Endothelial cell of umbilical vein (primary cell): ENCODE results near the gene PLEKHG4B. TPM values are rescaled to one million over a fixed set of nuclear protein-coding genes. Genes with fewer than 3 reads are reported as not detected.
"Not testable (repeated sequence)": the region's sequence is repeated elsewhere in the genome, so short reads cannot be mapped to it uniquely, and the experiment has no call there.

Experiments
- BruUV-seq: library from RNA; stranded (reverse); fragments of 400-500 nt; replicated peaks from 2 replicates; lab custom pipeline; 2021; lab: Mats Ljungman, UMichigan
- CTCF ChIA-PET: fragments of 300-600, 350-600 bp; sonication (Branson Sonifier 250); formaldehyde crosslinking; loops from one replicate; lab custom pipeline; 2021; ENCODE audit warnings: antibody characterized with exemption, inconsistent platforms; lab: Charles Lee
- POLR2A ChIA-PET: fragments of 300-600, 350-600 bp; sonication (Branson Sonifier 250); formaldehyde crosslinking; loops from one replicate; lab custom pipeline; 2021; ENCODE audit warnings: antibody characterized with exemption, inconsistent platforms; lab: Charles Lee
- DNase-seq: peaks from one replicate; pipeline ENCODE4 v3.0.0-alpha.2; 2011; ENCODE audit warnings: low read depth, low spot score
- FAIRE-seq: peaks from 2 replicates; lab custom pipeline; 2011; peaks lifted over from hg19 to GRCh38; lab: Jason Lieb, UNC
- H2AFZ ChIP-seq: 2 replicates; pipeline ENCODE4 v1.6.0; 2012; ENCODE audit warnings: low read depth, low read length, control low read depth, inconsistent platforms
- H3K27ac ChIP-seq: 2 replicates; pipeline ENCODE4 v1.5.1; 2011; ENCODE audit warnings: low read depth, mild to moderate bottlenecking, control low read depth, low read length, moderate library complexity; ENCODE audit not compliant: insufficient read depth
- H3K27me3 ChIP-seq, 2 experiments: 2 replicates each; pipeline versions ENCODE4 v1.6.0 to v1.6.1; 2011; ENCODE audit warnings: low read length in 2 of 2, mixed read lengths in 1 of 2; ENCODE audit not compliant: control insufficient read depth in 2 of 2, insufficient read depth in 2 of 2
- H3K36me3 ChIP-seq, 2 experiments: 2 replicates in 1 of 2; 3 replicates in 1 of 2; pipeline ENCODE4 v1.5.1; 2011; ENCODE audit warnings: low read length in 2 of 2, mild to moderate bottlenecking in 1 of 2, moderate library complexity in 1 of 2; ENCODE audit not compliant: control insufficient read depth in 2 of 2, insufficient read depth in 2 of 2; ENCODE audit errors: extremely low read depth in 1 of 2
- H3K4me1 ChIP-seq: 3 replicates; pipeline ENCODE4 v1.5.1; 2011; ENCODE audit warnings: mild to moderate bottlenecking, low read length; ENCODE audit not compliant: control insufficient read depth, insufficient read depth; ENCODE audit errors: extremely low read depth
- H3K4me2 ChIP-seq: 2 replicates; pipeline ENCODE4 v1.6.1; 2011; ENCODE audit warnings: low read length, control low read depth, mixed read lengths; ENCODE audit not compliant: insufficient read depth
- H3K4me3 ChIP-seq, 3 experiments: fragments of 200-600 bp in 1 of 3; sonication (generic), shearing (Covaris generic) in 1 of 3; replicated peaks in 1 of 3; 2 replicates each; pipeline ENCODE4 v1.5.1; 2011 to 2016; ENCODE audit warnings: control low read depth in 3 of 3, low read length in 3 of 3, mild to moderate bottlenecking in 2 of 3, inconsistent platforms in 1 of 3, low read depth in 1 of 3, moderate library complexity in 1 of 3; ENCODE audit not compliant: insufficient read depth in 1 of 3
- H3K79me2 ChIP-seq: 2 replicates; pipeline ENCODE4 v1.6.0; 2012; ENCODE audit warnings: low read length, inconsistent platforms; ENCODE audit not compliant: control insufficient read depth, insufficient read depth
- H3K9ac ChIP-seq: replicated peaks from 2 replicates; pipeline ENCODE3; 2011; ENCODE audit warnings: low read length, control low read depth; ENCODE audit not compliant: insufficient read depth; ENCODE audit errors: extremely low read depth
- H3K9me1 ChIP-seq: replicated peaks from 3 replicates; pipeline ENCODE4 v1.6.0; 2011; ENCODE audit warnings: mild to moderate bottlenecking, low read length; ENCODE audit not compliant: control insufficient read depth, insufficient read depth; ENCODE audit errors: extremely low read depth
- H3K9me3 ChIP-seq: replicated peaks from 2 replicates; pipeline ENCODE4 v1.5.1; 2012; ENCODE audit warnings: low read length, inconsistent platforms; ENCODE audit not compliant: control insufficient read depth, insufficient read depth
- H4K20me1 ChIP-seq: replicated peaks from 2 replicates; pipeline ENCODE3; 2011; ENCODE audit warnings: mild to moderate bottlenecking, low read length; ENCODE audit not compliant: control insufficient read depth, insufficient read depth; ENCODE audit errors: extremely low read depth
- EZH2 ChIP-seq: IDR thresholded peaks from 2 replicates; pipeline ENCODE4 v1.6.1; 2012; ENCODE audit warnings: borderline replicate concordance, low read depth, mild to moderate bottlenecking, moderate library complexity, low read length, inconsistent platforms; ENCODE audit not compliant: severe bottlenecking
- FOS ChIP-seq: IDR thresholded peaks from 2 replicates; pipeline ENCODE4 v1.6.1; 2011; ENCODE audit warnings: mild to moderate bottlenecking, low read length, moderate library complexity, borderline replicate concordance; ENCODE audit not compliant: insufficient read depth
- GATA2 ChIP-seq: IDR thresholded peaks from 2 replicates; pipeline ENCODE4 v1.7.0; 2011; ENCODE audit warnings: low read depth, mild to moderate bottlenecking, moderate library complexity, mixed read lengths, low read length; ENCODE audit not compliant: insufficient read length, insufficient read depth
- JUN ChIP-seq: IDR thresholded peaks from 2 replicates; pipeline ENCODE4 v1.6.1; 2011; ENCODE audit warnings: borderline replicate concordance, low read depth; ENCODE audit not compliant: insufficient read length, insufficient read depth
- MAX ChIP-seq: IDR thresholded peaks from 2 replicates; pipeline ENCODE4 v1.6.1; 2011; ENCODE audit not compliant: insufficient read depth, insufficient read length
- MYC ChIP-seq: IDR thresholded peaks from one replicate; pipeline ENCODE4 v1.6.1; 2011; ENCODE audit warnings: mild to moderate bottlenecking, low read depth, low read length
- POLR2A ChIP-seq: IDR thresholded peaks from 2 replicates; pipeline ENCODE4 v1.6.1; 2012; ENCODE audit warnings: low read depth, mild to moderate bottlenecking, control low read depth, low read length
- POLR2AphosphoS5 ChIP-seq: IDR thresholded peaks from 2 replicates; pipeline ENCODE4 v1.6.1; 2012; ENCODE audit warnings: low read depth, mild to moderate bottlenecking, control low read depth, low read length, moderate library complexity; ENCODE audit not compliant: insufficient read depth
- dilution Hi-C: fragments of 300-500 bp; cut with MboI; formaldehyde crosslinking; loops from one replicate; pipeline ENCODE4 v1.15.0; 2019; ENCODE audit warnings: low sequenced_read_pairs; ENCODE audit not compliant: extremely low pct_ligation_motif_present
- intact Hi-C: fragments of 100-400 bp; cut with micrococcal nuclease; formaldehyde crosslinking; loops from one replicate; pipeline ENCODE4 v1.10.0; 2022
- polyA plus RNA-seq, 4 experiments: library from polyadenylated mRNA; depleted of rRNA in 3 of 4; stranded (reverse) in 3 of 4; unstranded in 1 of 4; fragments of >200 nt; gene quantifications; 2 replicates each; pipeline versions ENCODE4 v1.2.1 to v1.2.3, GENCODE V29; 2011 to 2012; ENCODE audit warnings: missing spikeins in 1 of 4
- total RNA-seq: library from RNA; stranded (reverse); gene quantifications from 2 replicates; pipeline ENCODE4 v1.2.3, GENCODE V29; 2021
- TF ChIP-seq, protein P1 (sequence below), 2 donors: IDR thresholded peaks; 1 replicate in 1 of 2; 2 replicates in 1 of 2; pipeline ENCODE4 v1.5.1; 2011; ENCODE audit warnings: low read length in 2 of 2, mild to moderate bottlenecking in 2 of 2, moderate library complexity in 2 of 2, control low read depth in 1 of 2, inconsistent platforms in 1 of 2, low read depth in 1 of 2; ENCODE audit not compliant: insufficient read depth in 1 of 2; ENCODE audit errors: extremely low read depth in 1 of 2

PLEKHG4B gene
- total and polyA plus RNA-seq, 2 donors (not counting 3 experiments of a cell fraction or from before 2014, with no cell fraction given): not detected

DNA sequence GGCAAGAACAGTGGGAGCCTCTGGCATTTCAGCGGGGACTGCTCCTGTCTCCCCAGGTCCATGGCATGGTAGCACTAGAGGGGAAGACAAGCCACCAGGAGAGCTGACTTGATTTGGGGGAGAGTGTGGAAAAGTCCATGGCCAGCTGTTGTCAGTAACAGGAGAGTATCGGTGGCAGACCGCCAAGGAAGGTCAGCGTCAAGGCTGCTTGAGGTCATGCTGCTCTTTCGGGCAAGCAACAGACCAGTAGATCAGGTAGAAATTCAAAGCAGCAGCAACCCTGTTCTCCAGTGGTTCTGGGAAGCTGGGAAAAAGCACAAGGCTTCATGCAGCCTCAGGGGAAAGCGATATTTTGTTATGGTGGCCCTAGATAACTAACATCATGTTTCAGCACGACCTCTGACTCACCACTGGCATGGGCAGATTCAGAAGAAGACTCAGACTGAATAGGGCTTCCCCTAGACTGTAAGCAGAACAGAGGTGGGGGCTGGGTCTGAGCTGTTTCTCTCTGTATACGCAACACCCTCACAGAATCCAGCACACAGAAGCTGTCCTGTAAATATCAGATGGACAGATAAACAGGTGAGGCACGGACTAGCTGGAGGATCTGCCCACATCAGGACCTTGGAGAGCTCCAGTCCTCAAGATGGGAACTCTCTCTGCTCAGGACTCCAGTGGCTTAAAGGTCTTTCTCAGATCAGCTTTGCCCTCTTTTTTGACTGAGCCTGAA is 35.2 kb upstream of the PLEKHG4B start:
- no peaks in the 10 kb centered on the region for H3K79me2 ChIP-seq
- no peaks in the 10 kb centered on the region for H4K20me1 ChIP-seq
- H2AFZ ChIP-seq: no peak overlapping the region
- H3K9me3 ChIP-seq: no peaks in the 10 kb centered on the region
- POLR2A ChIA-PET: no interaction called here
- no peaks in the 10 kb centered on the region for H3K4me1 ChIP-seq
- H3K9ac ChIP-seq: no peak overlapping the region
- no peak for TF ChIP-seq MYC
- no peak for TF ChIP-seq JUN
- TF ChIP-seq POLR2AphosphoS5: no peak
- TF ChIP-seq GATA2: no peak
- TF ChIP-seq, protein P1, sequence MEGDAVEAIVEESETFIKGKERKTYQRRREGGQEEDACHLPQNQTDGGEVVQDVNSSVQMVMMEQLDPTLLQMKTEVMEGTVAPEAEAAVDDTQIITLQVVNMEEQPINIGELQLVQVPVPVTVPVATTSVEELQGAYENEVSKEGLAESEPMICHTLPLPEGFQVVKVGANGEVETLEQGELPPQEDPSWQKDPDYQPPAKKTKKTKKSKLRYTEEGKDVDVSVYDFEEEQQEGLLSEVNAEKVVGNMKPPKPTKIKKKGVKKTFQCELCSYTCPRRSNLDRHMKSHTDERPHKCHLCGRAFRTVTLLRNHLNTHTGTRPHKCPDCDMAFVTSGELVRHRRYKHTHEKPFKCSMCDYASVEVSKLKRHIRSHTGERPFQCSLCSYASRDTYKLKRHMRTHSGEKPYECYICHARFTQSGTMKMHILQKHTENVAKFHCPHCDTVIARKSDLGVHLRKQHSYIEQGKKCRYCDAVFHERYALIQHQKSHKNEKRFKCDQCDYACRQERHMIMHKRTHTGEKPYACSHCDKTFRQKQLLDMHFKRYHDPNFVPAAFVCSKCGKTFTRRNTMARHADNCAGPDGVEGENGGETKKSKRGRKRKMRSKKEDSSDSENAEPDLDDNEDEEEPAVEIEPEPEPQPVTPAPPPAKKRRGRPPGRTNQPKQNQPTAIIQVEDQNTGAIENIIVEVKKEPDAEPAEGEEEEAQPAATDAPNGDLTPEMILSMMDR (IDR thresholded peaks at IDR 0.05; ENCODE audit: extremely low read depth in 1 of 2, insufficient read depth in 1 of 2, low read depth in 1 of 2, low read length in 2 of 2): no peak
- no peak for TF ChIP-seq FOS
- no peak for TF ChIP-seq MAX
- TF ChIP-seq POLR2A: no peak
- no peak for TF ChIP-seq EZH2
- CTCF ChIA-PET: no interaction called here
- BruUV-seq: no TSS peak
- dilution Hi-C loops (no loop called here), intact Hi-C loops (no loop called here)
- peaks cover 2 to 11% of the 10 kb centered on the region in 2 experiments for H3K27me3 ChIP-seq
- no peak overlapping the region for H3K27ac ChIP-seq
- FAIRE-seq (no peak), DNase-seq (no peak)
- no peak overlapping the region for H3K4me3 ChIP-seq
- H3K4me2 ChIP-seq: no peak overlapping the region
- H3K36me3 ChIP-seq: no peaks in the 10 kb centered on the region
- no peaks in the 10 kb centered on the region for H3K9me1 ChIP-seq

GRCh38 chr5:60250-60649 is 31.7 kb upstream of the PLEKHG4B start:
- H2AFZ ChIP-seq, H3K4me1 ChIP-seq, H3K9me1 ChIP-seq, CTCF ChIA-PET, H3K27ac ChIP-seq, intact Hi-C loops, H3K79me2 ChIP-seq, POLR2A ChIA-PET, H3K9ac ChIP-seq, H4K20me1 ChIP-seq, BruUV-seq, H3K4me2 ChIP-seq, H3K9me3 ChIP-seq, H3K4me3 ChIP-seq, FAIRE-seq, H3K27me3 ChIP-seq, DNase-seq, H3K36me3 ChIP-seq, dilution Hi-C loops: not testable (repeated sequence)
